Esophagus (tissue), 2 donors: Measurements from ENCODE around the gene STEAP3. TPM values are rescaled to one million over a fixed set of nuclear protein-coding genes. Genes with fewer than 3 reads are reported as not detected.

Source experiments
- H3K27ac ChIP-seq, 2 donors: one replicate each; pipeline ENCODE4 v1.5.1; 2013; ENCODE audit warnings: low read depth in 2 of 2, mild to moderate bottlenecking in 2 of 2, inconsistent platforms in 1 of 2, low read length in 1 of 2, moderate library complexity in 1 of 2
- H3K27me3 ChIP-seq, 2 donors: one replicate each; pipeline ENCODE4 v1.6.1; 2013; ENCODE audit warnings: low read length in 2 of 2, control low read depth in 1 of 2, mild to moderate bottlenecking in 1 of 2; ENCODE audit not compliant: insufficient read depth in 2 of 2, control insufficient read depth in 1 of 2
- H3K36me3 ChIP-seq, 2 donors: one replicate each; pipeline ENCODE4 v1.6.1; 2013; ENCODE audit warnings: low read length in 1 of 2; ENCODE audit not compliant: control insufficient read depth in 2 of 2, insufficient read depth in 2 of 2
- H3K4me1 ChIP-seq, 2 donors: one replicate each; pipeline ENCODE4 v1.6.1; 2013; ENCODE audit warnings: low read length in 1 of 2; ENCODE audit not compliant: control insufficient read depth in 2 of 2, insufficient read depth in 2 of 2
- H3K4me3 ChIP-seq, 2 donors: one replicate each; pipeline ENCODE4 v1.5.1; 2013; ENCODE audit warnings: low read length in 2 of 2, mild to moderate bottlenecking in 2 of 2, low read depth in 1 of 2, moderate library complexity in 1 of 2
- H3K9me3 ChIP-seq, 2 donors: one replicate each; pipeline ENCODE4 v1.6.1; 2013; ENCODE audit warnings: mild to moderate bottlenecking in 2 of 2, low read depth in 1 of 2, low read length in 1 of 2, moderate library complexity in 1 of 2; ENCODE audit not compliant: control insufficient read depth in 2 of 2, insufficient read depth in 1 of 2
- WGBS, 2 donors: extraction: QIAGEN DNeasy Blood & Tissue Kit; methylation state at CpG; one replicate each; pipeline ENCODE4 v1.1.7; 2013; 5-methylcytosine and 5-hydroxymethylcytosine counted together
- polyA plus RNA-seq, 2 donors: library from polyadenylated mRNA; stranded (reverse); fragments of 200-250 nt; gene quantifications; one replicate each; pipeline ENCODE4 v1.2.3, GENCODE V29; 2013
- donor health status: healthy with polysubstance abuse.
- donor health status: Bipolar disorder and iron deficiency.

STEAP3 gene
- polyA plus RNA-seq, 2 donors: 9.6 to 10.5 TPM

DNA sequence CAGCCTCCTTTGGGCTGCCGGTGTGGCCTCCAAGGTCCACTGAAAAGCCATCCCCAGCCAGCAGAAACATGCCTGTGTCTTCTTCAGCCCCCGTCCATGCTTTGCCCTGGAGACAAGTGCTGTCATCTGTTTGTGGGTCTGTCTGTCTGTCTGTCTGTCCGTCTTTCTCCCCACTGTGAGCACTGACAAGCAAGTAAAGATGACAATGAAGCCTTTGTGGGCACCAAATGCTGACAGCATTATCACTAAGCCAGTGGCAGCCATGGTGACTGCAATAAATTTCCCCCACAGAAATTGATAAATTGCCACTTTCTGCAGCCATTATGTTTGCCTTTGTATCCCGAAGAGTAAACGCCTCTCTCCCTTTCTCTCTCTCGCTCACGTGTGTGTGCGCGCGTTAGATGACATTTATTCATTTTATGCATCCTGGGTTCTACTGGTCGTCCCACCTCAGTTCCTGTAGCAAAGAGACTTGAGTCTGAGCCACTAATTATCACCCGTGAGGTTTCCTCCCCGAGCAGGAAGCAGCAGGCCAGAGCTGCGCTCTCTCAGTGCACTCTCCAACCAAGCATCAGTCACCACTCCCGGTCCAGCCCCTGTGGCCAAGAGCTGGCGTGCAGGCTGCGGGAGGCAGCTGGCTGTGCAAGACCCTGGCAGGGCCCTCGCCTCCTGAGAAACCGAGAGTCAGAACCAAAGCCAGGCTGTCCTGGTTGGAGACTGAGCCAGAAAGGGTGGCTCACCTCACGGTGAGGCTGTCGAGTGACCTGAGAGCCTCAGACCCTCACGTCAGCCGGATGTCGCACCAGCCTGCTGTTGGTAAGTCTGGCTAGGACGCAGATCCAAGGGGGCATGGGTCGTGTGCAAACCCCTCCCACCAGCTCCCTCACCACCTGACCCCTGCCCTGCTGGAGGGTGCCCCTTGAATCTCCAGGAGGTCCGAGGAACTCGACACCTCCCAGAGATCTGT, 6.9 kb downstream of the STEAP3 start:
- Histone ChIP-seq H3K9me3 (peaks cover 0 to 2% of the 10 kb centered on the region in 2 donors), H3K27me3 (no peaks in the 10 kb centered on the region), H3K36me3 (peaks cover 0 to 2% of the 10 kb centered on the region in 2 donors), H3K4me1 (peaks cover 0 to 11% of the 10 kb centered on the region in 2 donors), H3K27ac (no peak overlapping the region), H3K4me3 (no peak overlapping the region)
- 76 to 77% methylated on average over 28 of the region's 28 CpGs for WGBS, 2 donors

DNA sequence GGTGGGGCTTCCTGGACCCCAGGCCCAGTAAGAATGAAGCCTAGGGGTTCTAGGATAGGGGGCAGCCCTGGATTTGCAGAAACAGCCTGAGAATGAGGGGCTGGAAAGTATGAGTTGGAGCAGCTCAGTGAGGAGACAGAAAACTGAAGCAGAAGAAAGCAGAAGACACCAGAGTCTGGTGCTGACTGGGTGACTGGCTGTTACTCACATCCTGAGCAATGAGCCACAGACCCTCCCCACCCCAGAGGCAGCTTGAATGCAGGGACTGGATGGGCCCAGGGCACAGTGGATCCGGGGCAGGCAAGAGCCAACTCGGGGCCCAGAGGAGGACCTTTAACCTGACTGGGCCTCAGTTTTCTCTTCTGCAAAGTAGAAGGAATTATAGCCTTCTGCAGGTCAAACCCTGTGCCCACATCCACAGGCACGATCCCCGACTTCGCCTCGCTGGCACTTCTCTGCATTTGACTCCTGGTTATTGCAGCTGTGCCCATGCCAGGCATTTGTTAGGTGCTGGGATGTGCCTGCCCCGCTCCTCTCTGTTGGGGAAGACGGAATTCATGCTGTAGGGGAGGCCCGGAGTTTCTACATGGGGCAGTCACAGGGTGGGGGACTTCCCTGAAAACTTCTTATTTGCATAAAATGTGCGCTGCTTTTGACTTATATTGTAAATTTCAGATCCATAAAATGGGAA, 8.5 kb downstream of the STEAP3 start:
- 92 to 94% methylated on average over 10 of the region's 10 CpGs for WGBS, 2 donors
- no peak overlapping the region for H3K4me3 ChIP-seq
- no peaks in the 10 kb centered on the region for H3K27me3 ChIP-seq
- H3K36me3 ChIP-seq: peaks cover 0 to 2% of the 10 kb centered on the region in 2 donors
- H3K9me3 ChIP-seq: peaks cover 0 to 2% of the 10 kb centered on the region in 2 donors
- peaks cover 0 to 9% of the 10 kb centered on the region in 2 donors for H3K4me1 ChIP-seq
- no peak overlapping the region for H3K27ac ChIP-seq

DNA sequence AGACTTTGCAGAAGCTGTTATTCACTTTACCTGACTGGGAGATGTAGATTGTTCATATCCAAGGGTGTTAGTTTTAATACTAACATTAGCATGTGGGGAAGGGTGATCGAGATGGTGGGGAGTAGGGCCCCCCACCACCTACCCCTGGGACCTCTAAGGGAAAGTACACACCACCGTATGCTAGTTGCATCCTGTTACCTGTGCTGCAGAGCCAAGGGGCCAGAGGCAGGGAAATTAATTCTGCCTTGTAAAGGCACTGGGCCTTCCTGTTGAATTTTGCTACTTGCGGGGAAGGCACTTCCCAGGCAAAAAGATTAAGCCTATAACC, 9.0 kb downstream of the STEAP3 start:
- Histone ChIP-seq H3K27ac (no peak overlapping the region), H3K36me3 (peaks cover 0 to 2% of the 10 kb centered on the region in 2 donors), H3K4me3 (no peak overlapping the region), H3K4me1 (peaks cover 0 to 9% of the 10 kb centered on the region in 2 donors), H3K9me3 (peaks cover 0 to 2% of the 10 kb centered on the region in 2 donors), H3K27me3 (no peaks in the 10 kb centered on the region)
- WGBS, 2 donors: 81 to 87% methylated on average over 3 of the region's 3 CpGs

DNA sequence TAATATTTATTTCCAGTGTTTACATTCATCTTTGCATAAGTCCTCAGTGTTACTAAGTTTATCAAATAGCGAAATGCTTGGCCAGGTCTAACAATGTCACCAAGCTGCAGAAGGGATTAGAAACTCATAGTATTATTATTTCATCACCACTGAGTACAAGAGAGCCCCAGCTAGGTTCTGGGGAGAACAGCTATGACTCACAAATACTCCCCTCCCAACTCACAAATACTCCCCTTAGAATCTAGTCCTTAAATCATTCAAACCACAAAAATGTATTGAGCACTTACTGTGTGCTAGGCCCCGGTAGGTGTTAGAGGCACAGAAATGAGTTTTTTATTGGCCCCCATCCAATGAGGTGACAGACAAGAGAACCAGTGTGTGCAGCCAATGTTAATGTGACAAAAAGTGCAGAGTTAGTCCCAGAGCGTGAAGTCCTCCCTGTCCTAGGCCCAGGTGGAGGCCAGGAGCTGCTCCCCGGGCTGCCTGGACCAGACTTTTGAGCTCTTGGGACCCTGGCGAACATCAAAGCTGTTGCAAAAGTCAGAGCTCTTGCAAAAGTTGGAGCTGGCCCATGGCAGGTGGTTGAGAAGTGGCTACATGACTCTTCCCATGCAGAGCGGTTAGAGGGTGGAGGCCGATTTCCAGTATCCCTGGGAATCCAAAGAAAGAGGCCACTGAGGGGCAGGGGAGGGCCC, 9.8 kb downstream of the STEAP3 start:
- Histone ChIP-seq H3K4me1 (peaks cover 0 to 9% of the 10 kb centered on the region in 2 donors), H3K9me3 (no peaks in the 10 kb centered on the region), H3K27me3 (no peaks in the 10 kb centered on the region), H3K27ac (no peak overlapping the region), H3K4me3 (no peak overlapping the region), H3K36me3 (peaks cover 0 to 2% of the 10 kb centered on the region in 2 donors)
- 87 to 88% methylated on average over 7 of the region's 7 CpGs for WGBS, 2 donors

DNA sequence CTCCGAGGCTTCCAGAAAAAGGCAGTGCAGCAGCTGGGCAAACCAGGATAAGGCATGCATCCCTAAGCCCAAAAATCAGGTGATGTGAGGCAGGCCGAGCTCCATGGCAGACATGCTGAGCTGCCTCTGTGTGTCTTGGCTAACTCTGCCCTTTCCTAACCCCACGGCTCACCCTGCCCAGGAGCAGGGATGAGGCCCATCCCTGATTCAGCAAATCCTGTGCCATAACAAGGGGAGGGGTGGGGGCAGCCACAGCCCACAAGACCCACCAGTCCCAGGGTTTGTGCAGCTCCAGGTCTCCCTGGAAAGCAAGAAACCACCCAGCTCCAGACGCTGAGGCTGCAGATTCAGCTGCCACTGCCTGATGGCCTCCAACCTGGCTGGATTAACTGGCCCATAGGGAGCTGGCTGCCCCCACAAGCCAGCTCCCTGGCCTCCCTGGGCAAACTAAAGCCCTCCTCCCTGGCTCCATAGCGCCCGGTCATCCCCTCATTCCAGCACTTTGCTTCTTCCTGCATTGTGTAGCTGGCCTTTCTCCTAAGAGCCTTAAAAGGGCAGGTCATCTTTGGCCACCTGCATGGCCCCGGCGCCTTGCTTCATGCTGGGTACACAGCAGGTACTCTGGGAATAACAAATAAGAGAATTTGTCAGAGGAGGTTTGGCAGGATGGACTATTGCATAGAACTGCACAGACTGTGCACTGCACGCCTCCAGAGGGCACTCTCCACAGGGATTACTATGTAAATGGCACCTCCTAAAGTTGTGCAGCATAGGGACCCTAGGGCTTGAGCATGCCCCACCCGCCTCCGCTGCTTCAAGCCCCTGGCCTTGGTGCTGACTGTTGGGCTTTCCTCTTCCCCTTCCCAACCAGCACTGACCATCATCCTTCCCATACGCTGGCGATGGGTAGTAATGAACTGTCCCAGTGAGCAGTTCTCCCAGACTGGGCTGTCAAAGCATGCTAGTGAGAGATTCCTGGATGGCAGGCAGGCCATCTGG, 10.7 kb downstream of the STEAP3 start:
- Histone ChIP-seq H3K27me3 (no peaks in the 10 kb centered on the region), H3K4me1 (peaks cover 0 to 9% of the 10 kb centered on the region in 2 donors), H3K9me3 (no peaks in the 10 kb centered on the region), H3K27ac (no peak overlapping the region), H3K4me3 (no peak overlapping the region), H3K36me3 (peaks cover 0 to 2% of the 10 kb centered on the region in 2 donors)
- WGBS, 2 donors: 73 to 81% methylated on average over 12 to 13 of the region's 13 CpGs

DNA sequence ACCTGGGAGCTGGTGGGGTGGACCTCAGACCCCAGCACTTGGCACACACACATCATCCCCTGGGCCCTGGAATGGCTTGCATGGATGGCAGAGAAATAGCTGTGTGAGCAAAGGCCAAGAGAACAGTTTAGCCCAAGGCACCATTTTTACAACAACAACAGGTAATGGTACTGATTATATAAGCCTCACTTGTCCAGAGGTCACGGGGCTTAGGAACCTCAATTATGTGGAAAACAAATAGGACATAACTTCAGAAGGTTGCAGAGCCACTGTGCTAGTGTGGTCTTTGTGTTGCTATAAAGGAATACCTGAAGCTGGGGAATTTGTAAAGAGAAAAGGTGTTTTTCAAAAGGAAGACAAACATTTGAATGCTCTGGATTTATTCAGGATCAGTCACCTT, 13.2 kb downstream of the STEAP3 start:
- Histone ChIP-seq H3K36me3 (no peaks in the 10 kb centered on the region), H3K9me3 (no peaks in the 10 kb centered on the region), H3K27ac (no peak overlapping the region), H3K27me3 (no peaks in the 10 kb centered on the region), H3K4me1 (peaks cover 9 to 17% of the 10 kb centered on the region in 2 donors), H3K4me3 (no peak overlapping the region)
- 60 to 67% methylated on average over 1 of the region's 1 CpG for whole genome bisulfite sequencing, 2 donors

DNA sequence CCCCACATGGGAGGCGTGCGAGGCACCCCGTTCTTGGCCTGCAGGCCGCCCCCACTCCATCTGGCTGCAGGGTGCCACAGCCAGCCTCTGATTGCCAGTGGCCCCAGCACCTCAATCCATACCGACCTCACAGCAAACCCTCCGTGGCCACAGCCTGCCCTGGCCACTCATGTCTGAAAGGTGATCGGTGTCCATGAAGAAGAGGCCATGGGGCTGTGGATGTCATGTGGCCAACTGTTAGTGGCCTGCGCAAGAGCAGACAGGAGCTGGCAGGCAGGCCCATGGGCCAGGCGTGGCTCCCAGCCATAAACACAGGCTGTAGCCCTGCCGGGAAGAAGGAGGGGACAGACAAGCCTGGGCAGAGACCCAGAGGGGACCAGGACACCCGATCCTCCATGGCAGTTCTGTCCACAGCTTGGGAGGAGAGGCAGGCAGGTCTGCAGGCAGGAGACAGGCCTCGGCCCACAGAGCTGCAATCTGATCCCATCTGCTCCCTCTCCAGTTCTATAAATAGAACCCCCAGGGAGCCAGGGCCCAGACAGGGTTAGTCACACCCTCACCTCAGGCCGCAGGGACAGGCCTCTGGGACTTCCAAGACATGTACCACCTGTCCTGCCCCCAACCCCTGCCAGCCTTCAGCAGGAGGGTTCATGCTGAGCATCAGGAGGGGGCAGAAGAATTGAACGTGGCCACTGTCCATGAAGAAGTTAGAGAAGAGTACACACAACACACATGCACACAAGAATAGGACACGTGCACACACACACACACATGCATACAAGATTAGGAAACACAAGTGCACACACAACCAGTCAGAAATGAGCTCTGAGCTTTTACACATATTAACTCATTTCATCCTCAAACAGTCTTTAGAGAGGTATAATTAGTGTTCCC, 16.9 kb downstream of the STEAP3 start:
- H3K4me1 ChIP-seq: peaks cover 9 to 12% of the 10 kb centered on the region in 2 donors
- peaks cover 2 to 3% of the 10 kb centered on the region in 2 donors for H3K9me3 ChIP-seq
- H3K27me3 ChIP-seq: no peaks in the 10 kb centered on the region
- H3K27ac ChIP-seq: peak overlapping the region in 1 of 2 donors; percentile 27
- WGBS, 2 donors: 51 to 56% methylated on average over 15 of the region's 15 CpGs
- H3K36me3 ChIP-seq: peaks cover 0 to 2% of the 10 kb centered on the region in 2 donors
- H3K4me3 ChIP-seq: no peak overlapping the region

DNA sequence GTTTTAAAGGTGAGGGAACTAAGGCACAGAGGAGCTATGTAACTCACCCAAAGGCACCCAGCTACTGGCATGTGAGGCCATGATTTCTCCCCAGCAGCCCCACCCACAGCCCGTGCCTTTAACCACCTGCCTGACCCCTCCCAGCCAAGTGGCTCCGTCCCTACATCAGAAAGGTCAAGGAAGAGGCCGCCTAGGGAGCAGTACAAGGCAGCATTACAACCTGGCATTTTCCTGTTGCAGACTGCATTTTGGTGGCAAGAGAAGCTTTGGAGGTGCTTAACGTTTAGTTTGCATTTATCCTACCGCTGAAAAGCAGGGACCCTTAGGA, 17.5 kb downstream of the STEAP3 start:
- Histone ChIP-seq H3K4me3 (no peak overlapping the region), H3K4me1 (peaks cover 9 to 12% of the 10 kb centered on the region in 2 donors), H3K27me3 (no peaks in the 10 kb centered on the region), H3K27ac (no peak overlapping the region), H3K9me3 (peaks cover 4 to 6% of the 10 kb centered on the region in 2 donors), H3K36me3 (peaks cover 0 to 5% of the 10 kb centered on the region in 2 donors)
- WGBS, 2 donors: 68 to 69% methylated on average over 5 of the region's 5 CpGs
